Sigmoid colon (tissue), 4 donors: ENCODE data around the gene COPS2.

ENCODE experiments used
- CTCF ChIP-seq, 4 experiments: fragments of 450-650 bp in 3 of 4; fragments of 200-600 bp in 1 of 4; IDR thresholded peaks; one replicate each; pipeline ENCODE4 v1.5.1; 2016 to 2019; ENCODE audit warnings: antibody characterized with exemption in 4 of 4, mild to moderate bottlenecking in 3 of 4, moderate library complexity in 2 of 4
- POLR2AphosphoS5 ChIP-seq, 4 donors: sonication (generic); formaldehyde crosslinking; IDR thresholded peaks; one replicate each; pipeline ENCODE4 v1.6.1; 2017; ENCODE audit warnings: antibody characterized with exemption in 4 of 4

- TF ChIP-seq CTCF (IDR thresholded peaks at IDR 0.05): peak in 1 of 4 experiments; percentile 10
- no peak for TF ChIP-seq POLR2AphosphoS5 (IDR thresholded peaks at IDR 0.05)
Observed at GRCh38 chr15:49155834-49156627, 632 bp upstream of the COPS2 start.
